Cardiac muscle cell (in vitro differentiated cells and primary cell): ENCODE data around the gene HOXA7. TPM values are rescaled to one million over a fixed set of nuclear protein-coding genes. Genes with fewer than 3 reads are reported as not detected.

ENCODE experiments used
- DNase-seq, 2 donors: peaks; one replicate each; pipeline versions ENCODE4 v3.0.0 to v3.0.0-alpha.2; 2010 to 2017; ENCODE audit warnings: low read depth in 1 of 2, low spot score in 1 of 2
- H3K27ac ChIP-seq: fragments of 200-600 bp; sonication (generic); 2 replicates; pipeline ENCODE4 v1.5.1; 2016
- H3K27me3 ChIP-seq: fragments of 200-600 bp; sonication (generic); 2 replicates; pipeline ENCODE4 v1.6.0; 2016; ENCODE audit warnings: control low read depth
- H3K36me3 ChIP-seq: fragments of 200-600 bp; sonication (generic); 2 replicates; pipeline ENCODE4 v1.5.1; 2016; ENCODE audit warnings: control low read depth
- H3K4me1 ChIP-seq: fragments of 200-600 bp; sonication (generic); 2 replicates; pipeline ENCODE4 v1.8.1; 2017; ENCODE audit warnings: low read depth, mild to moderate bottlenecking, mixed run types
- H3K4me3 ChIP-seq: fragments of 200-600 bp; sonication (generic); 2 replicates; pipeline ENCODE4 v1.5.1; 2016; ENCODE audit warnings: mild to moderate bottlenecking
- H3K9me3 ChIP-seq: fragments of 200-600 bp; sonication (generic); 2 replicates; pipeline ENCODE4 v1.5.1; 2017; ENCODE audit warnings: low read depth, mild to moderate bottlenecking, control low read depth
- CTCF ChIP-seq: IDR thresholded peaks from 2 replicates; pipeline ENCODE4 v1.5.1; 2012; ENCODE audit warnings: low read depth, mild to moderate bottlenecking, low read length
- polyA plus RNA-seq: library from polyadenylated mRNA; unstranded; fragments of >200 nt; fragmentation: Nextera tagmentation; extraction: Ambion mirVana; gene quantifications from 2 replicates; pipeline ENCODE4 v1.2.1, GENCODE V29; 2016
- total RNA-seq: library from RNA; depleted of rRNA; stranded (reverse); fragments of >200 nt; gene quantifications from 2 replicates; pipeline ENCODE4 v1.2.3, GENCODE V29; 2016

Gene HOXA7
- total and polyA plus RNA-seq, 2 experiments from 2014 or later: not detected

GRCh38 chr7:27124096-27124901, 32.2 kb downstream of the HOXA7 start:
- no peak overlapping the region for H3K27ac ChIP-seq
- TF ChIP-seq CTCF: no peak

GRCh38 chr7:27123477-27124053, 32.9 kb downstream of the HOXA7 start:
- no peak for TF ChIP-seq CTCF
- no peak for DNase-seq
- H3K9me3 ChIP-seq: no peaks in the 10 kb centered on the region
- no peaks in the 10 kb centered on the region for H3K36me3 ChIP-seq
- no peak overlapping the region for H3K4me3 ChIP-seq
- no peaks in the 10 kb centered on the region for H3K4me1 ChIP-seq
- H3K27me3 ChIP-seq: peaks cover 100% of the 10 kb centered on the region
- no peak overlapping the region for H3K27ac ChIP-seq

More at GRCh38 chr7:27124096-27124901, 32.2 kb downstream of the HOXA7 start:
- no peaks in the 10 kb centered on the region for H3K36me3 ChIP-seq
- H3K4me1 ChIP-seq: no peaks in the 10 kb centered on the region
- H3K4me3 ChIP-seq: no peak overlapping the region
- no peak for DNase-seq
- no peaks in the 10 kb centered on the region for H3K9me3 ChIP-seq
- peaks cover 100% of the 10 kb centered on the region for H3K27me3 ChIP-seq

- no peak for TF ChIP-seq CTCF
- H3K27ac ChIP-seq: no peak overlapping the region
- H3K4me3 ChIP-seq: no peak overlapping the region
- peaks cover 100% of the 10 kb centered on the region for H3K27me3 ChIP-seq
- H3K9me3 ChIP-seq: no peaks in the 10 kb centered on the region
- H3K36me3 ChIP-seq: no peaks in the 10 kb centered on the region
- no peaks in the 10 kb centered on the region for H3K4me1 ChIP-seq
- no peak for DNase-seq
These were observed 33.4 kb downstream of the HOXA7 start for GRCh38 chr7:27123007-27123476.

GRCh38 chr7:27122077-27122910, 34.2 kb downstream of the HOXA7 start:
- no peaks in the 10 kb centered on the region for H3K36me3 ChIP-seq
- no peak overlapping the region for H3K4me3 ChIP-seq
- H3K9me3 ChIP-seq: no peaks in the 10 kb centered on the region
- no peak for DNase-seq
- H3K4me1 ChIP-seq: no peaks in the 10 kb centered on the region
- peaks cover 100% of the 10 kb centered on the region for H3K27me3 ChIP-seq
- no peak for TF ChIP-seq CTCF
- H3K27ac ChIP-seq: no peak overlapping the region

- no peak overlapping the region for H3K4me3 ChIP-seq
- no peaks in the 10 kb centered on the region for H3K36me3 ChIP-seq
- peaks cover 100% of the 10 kb centered on the region for H3K27me3 ChIP-seq
- H3K9me3 ChIP-seq: no peaks in the 10 kb centered on the region
- no peak for TF ChIP-seq CTCF
- DNase-seq: no peak
- no peaks in the 10 kb centered on the region for H3K4me1 ChIP-seq
- H3K27ac ChIP-seq: no peak overlapping the region
These were observed 34.8 kb downstream of the HOXA7 start for GRCh38 chr7:27121684-27122076.
